ENCODE data around the gene KDM1A.

KDM1A gene

GRCh38 chr1:23125489-23125888 is 106.2 kb downstream of the KDM1A start:
- H3K4me3 ChIP-seq (ENCODE audit: low read length) = no peak overlapping the region
- no peak for DNase-seq (ENCODE audit: low read depth)
- TF ChIP-seq CTCF (IDR thresholded peaks at IDR 0.05; ENCODE audit: insufficient read depth, low read depth, low read length, missing control alignments) = no peak

DNA sequence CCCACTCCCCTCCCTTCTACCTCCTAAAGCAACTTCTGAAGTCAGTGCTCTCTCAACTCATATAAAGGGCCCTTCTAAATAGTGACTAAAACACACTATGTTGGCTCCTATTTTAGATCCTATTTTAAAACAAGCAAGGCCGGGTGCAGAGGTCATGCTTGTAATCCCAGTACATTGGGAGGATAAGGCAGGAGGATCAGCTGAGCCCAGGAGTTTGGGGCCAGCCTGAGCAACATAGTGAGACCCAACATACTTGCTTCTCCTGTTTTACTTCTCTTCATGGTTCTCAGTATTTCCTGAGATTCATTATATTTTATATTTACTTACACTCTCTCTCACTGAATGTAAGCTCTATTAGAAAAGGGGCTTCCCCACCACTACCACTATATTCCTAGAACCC is 106.9 kb downstream of the KDM1A start:
- peak overlapping the region; percentile 8 for H3K4me3 ChIP-seq (ENCODE audit: low read length)
- peak; percentile 29 for DNase-seq (ENCODE audit: low read depth)
- no peak for TF ChIP-seq CTCF (IDR thresholded peaks at IDR 0.05; ENCODE audit: insufficient read depth, low read depth, low read length, missing control alignments)

- TF ChIP-seq CTCF (IDR thresholded peaks at IDR 0.05; ENCODE audit: insufficient read depth, low read depth, low read length, missing control alignments) = no peak
- H3K4me3 ChIP-seq (ENCODE audit: low read length) = peak overlapping the region; percentile 8
Measured at GRCh38 chr1:23126801-23127200, 107.5 kb downstream of the KDM1A start.

DNA sequence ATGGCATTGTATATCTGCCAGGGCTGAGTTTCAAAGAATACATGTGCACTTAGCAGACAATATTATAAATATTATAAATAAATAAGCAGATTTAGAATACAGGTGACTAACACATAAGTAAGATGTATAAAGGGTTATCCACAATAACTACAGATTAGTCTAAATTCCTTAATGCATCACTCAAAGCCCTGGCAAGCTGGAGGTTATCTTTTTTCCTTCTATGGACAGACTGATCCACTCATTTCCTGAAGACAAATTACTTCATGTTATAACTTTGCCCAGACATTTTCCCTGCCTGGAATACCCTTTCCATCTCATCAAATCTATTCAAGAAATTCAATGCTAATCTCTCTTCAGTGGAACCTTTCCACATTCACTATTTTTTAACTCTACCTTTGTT is 110.6 kb downstream of the KDM1A start:
- H3K4me3 ChIP-seq (ENCODE audit: low read length) = no peak overlapping the region
- peak; percentile 77 for DNase-seq (ENCODE audit: low read depth)
- TF ChIP-seq CTCF (IDR thresholded peaks at IDR 0.05; ENCODE audit: insufficient read depth, low read depth, low read length, missing control alignments) = no peak

More at GRCh38 chr1:23126801-23127200, 107.5 kb downstream of the KDM1A start:
- peak; percentile 94 for DNase-seq (ENCODE audit: low read depth)

- DNase-seq (ENCODE audit: low read depth) = peak; percentile 78
- H3K4me3 ChIP-seq (ENCODE audit: low read length) = no peak overlapping the region
- no peak for TF ChIP-seq CTCF (IDR thresholded peaks at IDR 0.05; ENCODE audit: insufficient read depth, low read depth, low read length, missing control alignments)
Measured at GRCh38 chr1:23132033-23132432, 112.8 kb downstream of the KDM1A start.
